Measurements from ENCODE around the gene ZNRF4. TPM values are rescaled to one million over a fixed set of nuclear protein-coding genes. Genes with fewer than 3 reads are reported as not detected.

The ZNRF4 gene
- total RNA-seq, 1 donor from 2014 or later, result not detected

GRCh38 chr19:5448374-5448773 is 6.8 kb upstream of the ZNRF4 start:
- Mint-ChIP-seq H3K4me3 (ENCODE audit: unreplicated experiment) (no peak overlapping the region), H3K27ac (ENCODE audit: unreplicated experiment) (no peak overlapping the region), H3K9me3 (ENCODE audit: unreplicated experiment) (no peaks in the 10 kb centered on the region), H3K36me3 (ENCODE audit: low read depth, unreplicated experiment) (no peaks in the 10 kb centered on the region), H3K27me3 (ENCODE audit: unreplicated experiment) (peaks cover 5% of the 10 kb centered on the region), H3K4me1 (ENCODE audit: unreplicated experiment) (no peaks in the 10 kb centered on the region)
- no peak for DNase-seq (ENCODE audit: low spot score)
- TF ChIP-seq, protein P1, sequence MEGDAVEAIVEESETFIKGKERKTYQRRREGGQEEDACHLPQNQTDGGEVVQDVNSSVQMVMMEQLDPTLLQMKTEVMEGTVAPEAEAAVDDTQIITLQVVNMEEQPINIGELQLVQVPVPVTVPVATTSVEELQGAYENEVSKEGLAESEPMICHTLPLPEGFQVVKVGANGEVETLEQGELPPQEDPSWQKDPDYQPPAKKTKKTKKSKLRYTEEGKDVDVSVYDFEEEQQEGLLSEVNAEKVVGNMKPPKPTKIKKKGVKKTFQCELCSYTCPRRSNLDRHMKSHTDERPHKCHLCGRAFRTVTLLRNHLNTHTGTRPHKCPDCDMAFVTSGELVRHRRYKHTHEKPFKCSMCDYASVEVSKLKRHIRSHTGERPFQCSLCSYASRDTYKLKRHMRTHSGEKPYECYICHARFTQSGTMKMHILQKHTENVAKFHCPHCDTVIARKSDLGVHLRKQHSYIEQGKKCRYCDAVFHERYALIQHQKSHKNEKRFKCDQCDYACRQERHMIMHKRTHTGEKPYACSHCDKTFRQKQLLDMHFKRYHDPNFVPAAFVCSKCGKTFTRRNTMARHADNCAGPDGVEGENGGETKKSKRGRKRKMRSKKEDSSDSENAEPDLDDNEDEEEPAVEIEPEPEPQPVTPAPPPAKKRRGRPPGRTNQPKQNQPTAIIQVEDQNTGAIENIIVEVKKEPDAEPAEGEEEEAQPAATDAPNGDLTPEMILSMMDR (IDR thresholded peaks at IDR 0.05; ENCODE audit: unreplicated experiment), result no peak

- no peak overlapping the region for H3K27ac Mint-ChIP-seq (ENCODE audit: unreplicated experiment)
- H3K9me3 Mint-ChIP-seq (ENCODE audit: unreplicated experiment), result no peaks in the 10 kb centered on the region
- peaks cover 7% of the 10 kb centered on the region for H3K27me3 Mint-ChIP-seq (ENCODE audit: unreplicated experiment)
- no peak for DNase-seq (ENCODE audit: low spot score)
- H3K4me1 Mint-ChIP-seq (ENCODE audit: unreplicated experiment), result no peaks in the 10 kb centered on the region
- H3K4me3 Mint-ChIP-seq (ENCODE audit: unreplicated experiment), result no peak overlapping the region
- no peaks in the 10 kb centered on the region for H3K36me3 Mint-ChIP-seq (ENCODE audit: low read depth, unreplicated experiment)
- TF ChIP-seq, protein P1 (IDR thresholded peaks at IDR 0.05; ENCODE audit: unreplicated experiment), result no peak
These were observed 4.6 kb upstream of the ZNRF4 start for GRCh38 chr19:5450482-5451126.

GRCh38 chr19:5451494-5451893 is 3.7 kb upstream of the ZNRF4 start:
- TF ChIP-seq, protein P1 (IDR thresholded peaks at IDR 0.05; ENCODE audit: unreplicated experiment), result no peak
- H3K9me3 Mint-ChIP-seq (ENCODE audit: unreplicated experiment), result no peaks in the 10 kb centered on the region
- DNase-seq (ENCODE audit: low spot score), result no peak
- no peaks in the 10 kb centered on the region for H3K4me1 Mint-ChIP-seq (ENCODE audit: unreplicated experiment)
- no peaks in the 10 kb centered on the region for H3K36me3 Mint-ChIP-seq (ENCODE audit: low read depth, unreplicated experiment)
- no peak overlapping the region for H3K27ac Mint-ChIP-seq (ENCODE audit: unreplicated experiment)
- no peak overlapping the region for H3K4me3 Mint-ChIP-seq (ENCODE audit: unreplicated experiment)
- H3K27me3 Mint-ChIP-seq (ENCODE audit: unreplicated experiment), result peaks cover 7% of the 10 kb centered on the region

DNA sequence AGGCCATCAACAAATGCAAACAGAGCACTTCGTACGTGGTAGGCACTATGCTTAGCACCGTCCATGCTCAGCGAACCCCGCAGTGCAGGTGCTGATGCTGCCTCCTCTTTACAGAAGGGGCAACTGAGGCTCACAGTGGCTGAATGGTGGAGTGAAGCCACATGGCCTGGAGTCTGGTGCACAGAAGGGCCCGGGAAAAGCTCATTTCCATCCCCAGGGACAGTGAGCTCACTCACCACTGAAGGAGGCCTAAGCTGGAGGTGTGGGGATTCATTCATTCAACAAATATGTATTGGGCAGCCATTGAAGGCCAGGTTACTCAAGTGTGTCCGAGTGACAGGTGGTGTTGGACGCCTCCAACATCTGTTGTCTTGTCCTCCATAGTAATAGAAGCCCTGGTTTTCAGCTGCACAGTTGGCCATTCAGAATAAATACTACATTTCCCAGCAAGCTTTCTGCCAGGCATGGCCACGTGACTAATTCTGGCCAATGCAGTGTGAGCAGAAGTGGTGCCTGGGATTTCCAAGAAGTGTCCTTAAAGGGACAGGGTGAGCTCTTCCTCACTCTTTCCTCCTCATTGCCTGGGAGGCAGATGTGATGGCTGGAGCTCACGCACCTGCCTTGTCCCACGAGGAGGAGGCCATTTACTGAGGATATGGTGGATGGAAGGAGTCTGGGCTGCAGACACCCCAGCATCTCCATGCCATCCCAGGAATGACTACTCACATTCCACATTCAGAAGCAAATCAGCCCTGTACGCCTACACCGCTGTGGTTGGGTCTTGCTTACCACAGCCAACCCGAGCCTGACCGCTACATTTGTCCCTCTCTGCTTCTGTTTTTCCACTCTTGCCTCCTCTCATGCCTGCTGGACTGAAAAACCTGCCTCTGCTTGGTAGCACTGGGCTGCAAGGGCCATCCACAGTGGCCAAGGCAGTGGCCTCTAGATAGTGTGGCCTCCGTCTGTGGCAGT is 2.3 kb upstream of the ZNRF4 start:
- H3K36me3 Mint-ChIP-seq (ENCODE audit: low read depth, unreplicated experiment), result no peaks in the 10 kb centered on the region
- H3K9me3 Mint-ChIP-seq (ENCODE audit: unreplicated experiment), result no peaks in the 10 kb centered on the region
- H3K4me3 Mint-ChIP-seq (ENCODE audit: unreplicated experiment), result no peak overlapping the region
- H3K27me3 Mint-ChIP-seq (ENCODE audit: unreplicated experiment), result peaks cover 7% of the 10 kb centered on the region
- no peak for DNase-seq (ENCODE audit: low spot score)
- H3K4me1 Mint-ChIP-seq (ENCODE audit: unreplicated experiment), result no peaks in the 10 kb centered on the region
- TF ChIP-seq, protein P1 (IDR thresholded peaks at IDR 0.05; ENCODE audit: unreplicated experiment), result no peak
- H3K27ac Mint-ChIP-seq (ENCODE audit: unreplicated experiment), result no peak overlapping the region

- H3K4me1 Mint-ChIP-seq (ENCODE audit: unreplicated experiment), result no peaks in the 10 kb centered on the region
- no peak overlapping the region for H3K4me3 Mint-ChIP-seq (ENCODE audit: unreplicated experiment)
- H3K9me3 Mint-ChIP-seq (ENCODE audit: unreplicated experiment), result no peaks in the 10 kb centered on the region
- no peaks in the 10 kb centered on the region for H3K36me3 Mint-ChIP-seq (ENCODE audit: low read depth, unreplicated experiment)
- no peak overlapping the region for H3K27ac Mint-ChIP-seq (ENCODE audit: unreplicated experiment)
- TF ChIP-seq, protein P1 (IDR thresholded peaks at IDR 0.05; ENCODE audit: unreplicated experiment), result no peak
- H3K27me3 Mint-ChIP-seq (ENCODE audit: unreplicated experiment), result peaks cover 9% of the 10 kb centered on the region
- no peak for DNase-seq (ENCODE audit: low spot score)
These were observed 474 bp upstream of the ZNRF4 start for GRCh38 chr19:5454743-5455142.

Data from endothelial cell (in vitro differentiated cells).